ENCODE results near the gene ARHGAP6.
"Not testable (repeated sequence)": the region's sequence is repeated elsewhere in the genome, so short reads cannot be mapped to it uniquely, and the experiment has no call there.

Gene ARHGAP6

DNA sequence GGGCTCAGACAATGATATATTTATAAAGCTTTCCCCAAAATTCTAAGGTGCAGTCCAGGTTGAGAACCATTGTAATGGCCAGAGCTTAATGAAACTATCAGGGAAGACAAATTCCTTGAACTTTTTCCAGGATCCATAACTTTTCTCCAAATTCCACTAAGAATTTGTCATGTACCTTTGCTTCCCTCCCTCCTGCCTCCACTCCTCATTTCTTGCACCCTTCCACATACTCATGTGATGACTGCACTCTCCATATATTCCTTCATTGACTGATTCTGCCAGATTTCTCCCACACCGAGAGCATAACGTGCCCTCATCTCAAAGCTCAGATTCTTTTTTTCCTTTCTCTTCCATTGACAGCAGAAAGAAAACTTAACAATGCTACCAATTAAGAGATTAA is 393.4 kb downstream of the ARHGAP6 start:
- DNase-seq = no peak

DNA sequence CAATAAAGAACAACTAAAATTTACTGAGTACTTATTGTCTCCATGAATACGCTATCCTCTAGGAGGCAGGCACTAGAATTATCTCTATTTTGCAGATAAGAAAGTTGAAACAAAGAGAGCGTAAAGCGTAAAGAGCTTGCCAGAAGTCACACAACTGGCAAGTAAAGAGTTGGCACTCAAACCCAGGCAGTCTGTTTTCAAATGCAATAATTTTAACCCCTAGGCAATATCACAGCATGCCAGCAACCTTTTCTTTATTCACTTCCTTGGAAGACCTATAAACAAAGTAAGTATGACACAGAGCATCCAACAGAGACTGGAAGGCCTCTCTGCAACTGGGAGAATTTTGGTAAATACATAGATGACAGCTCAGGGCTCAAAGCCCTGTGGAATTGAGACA is 395.7 kb downstream of the ARHGAP6 start:
- DNase-seq = no peak

DNA sequence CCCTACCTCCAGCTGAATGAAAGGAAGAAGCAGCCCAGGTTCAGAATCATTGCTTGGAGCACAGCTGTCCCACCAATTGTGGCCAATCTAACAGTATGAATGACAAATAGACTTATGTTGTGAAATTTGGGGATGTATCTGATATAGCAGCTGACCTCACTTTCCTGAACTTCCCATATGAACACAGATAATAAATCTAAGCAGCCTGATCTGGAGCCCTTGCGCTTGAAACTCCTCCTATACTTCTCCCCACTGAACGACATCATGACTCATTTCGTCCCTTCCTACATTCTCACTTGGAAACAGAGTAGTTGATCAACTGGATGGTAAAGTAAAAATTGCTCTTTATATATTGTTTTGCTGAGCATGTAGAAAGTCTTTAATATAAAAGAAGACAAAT is 396.7 kb downstream of the ARHGAP6 start:
- no peak for DNase-seq

DNA sequence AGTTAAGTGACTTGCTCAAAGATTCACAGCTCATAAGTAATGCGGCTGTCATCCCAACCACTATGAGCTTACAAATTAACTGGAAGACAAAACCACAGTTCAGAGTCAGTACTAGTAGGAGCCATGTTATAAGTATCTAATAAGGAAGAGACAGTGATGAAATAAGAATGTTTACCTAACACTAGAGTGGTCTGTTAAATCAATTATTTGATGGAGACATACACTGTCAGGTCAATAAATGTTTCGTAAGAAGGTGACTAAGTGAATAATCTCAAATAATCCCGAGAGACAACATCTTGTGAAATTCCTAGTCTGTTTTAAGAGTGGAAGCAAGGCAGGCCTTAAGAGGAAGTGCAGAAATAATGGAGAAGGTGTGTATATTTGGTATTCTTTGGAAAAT is 398.3 kb downstream of the ARHGAP6 start:
- no peak for DNase-seq

DNA sequence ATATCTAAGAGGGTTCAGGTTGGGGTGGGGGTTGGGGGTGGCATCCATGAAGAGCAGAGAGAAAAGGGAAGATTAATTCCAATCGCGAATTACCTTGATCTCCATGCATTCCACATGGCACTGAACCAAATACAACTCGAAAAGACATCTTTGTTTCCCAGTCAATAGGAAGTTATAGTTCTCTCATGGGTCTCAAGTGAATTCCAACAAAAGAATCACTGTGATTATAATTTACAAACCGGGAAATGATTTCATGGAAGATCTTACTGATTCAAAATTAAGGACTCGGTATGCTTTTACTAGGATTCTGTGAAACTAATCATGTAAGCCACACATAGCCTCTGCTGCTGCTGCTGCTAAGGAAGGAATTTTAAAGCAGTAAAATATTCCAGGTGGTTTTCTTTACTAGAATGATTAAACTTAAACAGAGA is 399.1 kb downstream of the ARHGAP6 start:
- no peak for DNase-seq

DNA sequence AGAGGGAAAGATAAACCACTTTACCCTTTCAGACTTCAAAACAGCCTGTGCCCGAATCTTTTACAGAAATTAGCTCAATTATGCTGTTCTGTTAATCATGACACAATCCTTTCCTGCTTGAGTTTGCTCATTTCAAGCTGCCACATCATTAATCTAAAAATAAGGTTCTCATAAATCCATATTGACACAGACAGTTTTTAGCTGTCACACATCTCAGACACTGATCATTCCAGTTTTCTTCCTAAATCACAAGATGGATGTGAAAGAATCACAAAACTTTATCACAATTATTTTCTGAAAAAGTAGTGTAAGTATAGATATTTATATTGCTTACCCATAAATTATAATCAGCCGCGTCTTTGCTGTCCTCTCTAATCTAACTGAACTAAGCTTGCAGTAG is 400.4 kb downstream of the ARHGAP6 start:
- no peak for DNase-seq

DNA sequence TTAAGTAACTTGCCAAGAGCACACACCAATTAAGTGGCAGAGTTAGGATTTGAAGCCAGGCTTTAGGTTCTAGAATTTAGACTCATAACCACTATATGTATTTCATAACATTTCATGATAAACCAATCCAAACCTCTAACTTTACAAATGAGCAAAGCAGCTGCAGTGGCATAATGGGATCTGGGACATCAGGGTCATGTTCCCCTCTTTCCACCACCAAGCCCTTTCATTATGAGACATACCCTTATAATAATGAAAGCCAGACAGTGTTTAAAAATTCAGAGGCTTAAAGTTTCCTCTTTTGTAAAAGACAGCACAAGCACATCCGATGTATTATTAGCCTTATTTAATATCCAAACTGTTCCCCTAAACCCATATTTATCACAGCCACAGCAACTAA is 400.8 kb downstream of the ARHGAP6 start:
- no peak for DNase-seq

DNA sequence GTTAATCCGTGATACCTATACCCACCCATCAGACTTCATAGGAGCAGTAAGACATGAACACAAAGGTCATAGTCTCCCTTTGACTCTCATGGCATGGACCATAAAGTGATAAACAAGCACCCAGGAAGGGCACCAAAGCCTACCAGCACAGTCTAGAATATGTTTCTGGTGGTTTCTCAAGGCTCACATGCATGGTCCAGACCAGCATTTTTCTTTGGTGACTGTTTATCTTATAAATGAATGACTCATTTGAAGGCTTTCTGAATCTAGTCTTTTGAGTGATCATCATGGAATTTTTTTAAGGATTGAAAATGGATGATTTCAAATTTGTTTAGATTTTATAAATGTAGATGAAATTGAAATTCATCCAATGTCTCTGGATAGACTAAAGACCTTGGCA is 404.5 kb downstream of the ARHGAP6 start:
- no peak for DNase-seq

DNA sequence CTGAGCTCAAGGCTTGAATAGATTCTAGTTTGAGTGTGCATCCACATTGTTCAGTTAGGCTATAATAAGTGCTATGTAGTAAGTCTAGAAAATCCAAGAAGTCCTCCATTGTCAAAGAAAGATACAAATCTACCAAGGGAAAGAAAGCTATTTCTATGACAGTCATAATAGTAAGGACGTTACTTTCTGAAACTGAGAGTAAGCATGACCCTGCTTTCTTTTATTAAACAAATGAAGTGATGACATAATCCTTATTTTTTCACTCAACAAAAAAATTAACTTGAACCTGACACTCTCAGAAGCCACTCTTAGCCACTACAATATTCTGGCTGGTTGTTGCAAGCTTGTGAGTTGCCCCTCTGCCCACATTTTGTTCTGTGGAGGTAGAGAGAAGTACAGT is 406.3 kb downstream of the ARHGAP6 start:
- no peak for DNase-seq

DNA sequence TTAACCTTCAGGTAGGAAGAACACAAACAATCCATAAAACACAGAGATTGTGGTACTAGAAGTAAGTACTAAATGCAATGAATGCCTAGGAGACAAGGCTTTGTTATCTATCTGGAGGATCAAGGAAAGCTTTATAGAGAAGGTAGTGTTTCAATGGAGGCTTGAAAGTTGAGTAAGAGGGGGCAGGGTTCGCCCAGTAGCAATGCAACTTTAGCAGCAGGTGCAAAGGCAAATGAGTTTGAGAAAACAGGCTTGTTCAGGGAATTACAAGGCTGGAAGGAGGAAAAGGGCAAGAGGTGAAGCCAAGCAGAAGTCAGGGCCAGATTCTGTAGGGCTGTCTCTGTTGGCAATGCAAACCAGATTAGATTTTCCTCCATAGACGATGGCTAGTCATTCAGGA is 408.0 kb downstream of the ARHGAP6 start:
- no peak for DNase-seq

DNA sequence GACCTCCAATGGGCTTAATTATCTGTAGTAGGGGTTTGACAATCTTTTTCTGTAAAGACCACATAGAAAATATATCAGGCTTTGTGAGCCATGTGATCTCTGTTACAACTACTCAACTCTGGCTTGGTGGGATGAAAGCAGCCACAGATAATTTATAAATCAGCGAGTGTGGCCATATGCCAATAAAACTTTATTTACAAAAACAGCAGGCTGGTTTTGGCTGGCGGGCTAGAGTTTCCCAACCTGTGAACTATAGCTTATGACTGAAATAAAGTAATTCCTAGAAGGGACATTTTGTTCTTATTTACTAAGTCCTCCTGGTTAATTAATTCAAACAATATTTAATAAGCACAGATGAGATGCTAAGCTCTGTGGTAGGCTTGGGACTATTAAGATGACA is 408.4 kb downstream of the ARHGAP6 start:
- DNase-seq = no peak

DNA sequence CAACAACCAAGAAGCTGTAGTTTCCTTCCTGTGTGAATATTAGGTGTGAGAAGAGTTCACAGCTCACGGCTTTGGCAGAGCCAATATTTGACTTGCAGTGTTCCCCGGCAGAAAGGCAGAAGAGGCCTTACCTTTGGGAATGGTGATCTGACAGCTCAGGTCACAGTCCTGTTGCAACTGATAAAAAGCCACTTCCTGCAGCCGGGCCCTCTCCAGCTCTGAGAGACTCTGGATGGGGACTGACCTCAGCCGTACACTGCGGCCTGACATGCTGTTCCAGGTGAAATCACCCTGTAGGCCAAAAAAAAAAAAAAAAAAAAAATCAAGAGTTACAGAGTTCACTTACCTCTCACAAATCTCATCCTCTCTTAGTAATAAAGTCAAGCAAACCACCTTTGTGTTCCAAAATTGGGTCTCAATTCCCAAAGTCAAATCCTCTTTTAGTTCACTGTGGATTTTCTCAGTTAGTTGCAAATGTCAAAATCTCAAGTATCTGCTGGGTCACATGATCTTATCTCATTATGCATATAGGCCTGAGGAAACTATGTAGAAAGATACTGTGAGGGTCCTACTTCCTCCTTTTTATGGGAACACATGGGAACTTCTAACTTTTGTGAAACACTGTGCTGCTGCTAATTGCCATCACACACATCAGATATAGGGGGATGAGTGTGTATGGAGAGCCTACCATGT is 411.2 kb downstream of the ARHGAP6 start:
- DNase-seq = no peak

DNA sequence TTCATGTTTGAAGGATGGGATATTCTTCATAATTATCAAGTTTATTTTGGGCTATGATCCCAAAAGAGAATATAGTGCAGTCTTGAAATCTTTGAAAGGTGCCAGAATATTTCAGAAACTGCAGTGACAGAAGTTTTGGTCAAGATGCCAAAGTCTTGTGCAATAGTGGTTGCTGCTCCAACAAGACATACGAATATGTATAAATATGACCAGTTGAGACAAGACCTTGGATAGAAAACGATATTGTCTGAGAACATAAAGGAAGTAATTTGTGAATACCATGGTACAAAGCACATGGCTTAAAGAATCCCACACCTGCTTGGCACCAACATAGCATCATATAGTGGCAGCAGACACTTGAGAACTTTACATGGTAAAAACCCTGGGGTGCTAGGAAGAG is 421.1 kb downstream of the ARHGAP6 start:
- no peak for DNase-seq

DNA sequence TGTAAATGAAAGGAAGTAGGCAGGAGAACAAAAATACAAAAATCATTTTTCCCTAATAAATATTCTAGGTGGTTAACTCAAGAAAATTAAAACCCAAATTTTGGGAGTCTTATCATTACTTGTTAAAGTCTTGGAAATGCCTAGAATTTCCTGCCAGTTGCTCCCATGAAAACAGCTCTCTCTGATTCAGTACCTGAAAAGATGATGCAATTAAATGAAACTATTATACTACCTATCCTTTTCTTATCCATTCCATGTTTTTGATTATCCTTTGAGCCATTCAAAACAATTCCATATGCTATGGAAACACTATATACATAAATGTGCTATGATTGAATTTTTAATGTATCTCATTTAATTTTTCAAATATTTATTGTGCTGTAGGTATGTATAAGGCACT is 423.0 kb downstream of the ARHGAP6 start:
- no peak for DNase-seq

DNA sequence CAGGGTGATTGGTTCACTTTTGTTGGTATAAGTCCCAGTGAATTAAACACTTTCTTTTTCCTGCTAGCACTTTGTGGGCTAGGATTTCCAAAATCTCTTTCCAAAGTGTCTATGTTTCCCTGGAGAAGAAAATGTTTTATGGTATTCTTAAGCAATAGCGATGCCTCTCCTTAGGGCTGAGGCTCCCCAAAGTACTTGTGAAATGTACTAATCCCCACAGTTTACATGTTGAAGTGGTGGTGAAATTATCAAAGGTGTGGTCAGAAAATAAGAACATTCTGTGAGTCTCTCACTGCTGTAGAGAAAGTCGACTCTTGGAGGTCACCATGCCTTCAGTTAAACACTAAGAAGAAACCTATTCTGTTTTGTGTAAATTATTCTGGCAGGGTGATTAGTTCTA is 424.0 kb downstream of the ARHGAP6 start:
- DNase-seq = no peak

DNA sequence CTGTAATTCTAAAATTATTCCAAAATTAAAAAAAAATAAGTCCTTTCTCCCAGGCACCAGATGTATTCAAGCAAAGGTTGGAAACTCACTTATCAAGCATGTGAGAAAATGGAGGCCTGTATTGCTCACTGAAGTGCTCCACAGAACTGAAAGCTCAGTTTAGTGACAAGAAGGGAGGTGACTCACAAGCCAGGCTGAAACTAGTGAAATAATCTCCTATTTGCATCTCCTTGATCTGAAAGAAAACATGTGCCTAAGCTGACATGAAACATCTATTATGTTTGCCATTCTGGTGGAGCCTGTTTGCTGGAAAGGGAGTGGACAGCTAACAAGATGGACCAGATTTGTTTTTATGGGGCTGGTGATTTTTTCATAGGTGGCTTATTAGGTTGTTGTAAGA is 426.5 kb downstream of the ARHGAP6 start:
- no peak for DNase-seq

DNA sequence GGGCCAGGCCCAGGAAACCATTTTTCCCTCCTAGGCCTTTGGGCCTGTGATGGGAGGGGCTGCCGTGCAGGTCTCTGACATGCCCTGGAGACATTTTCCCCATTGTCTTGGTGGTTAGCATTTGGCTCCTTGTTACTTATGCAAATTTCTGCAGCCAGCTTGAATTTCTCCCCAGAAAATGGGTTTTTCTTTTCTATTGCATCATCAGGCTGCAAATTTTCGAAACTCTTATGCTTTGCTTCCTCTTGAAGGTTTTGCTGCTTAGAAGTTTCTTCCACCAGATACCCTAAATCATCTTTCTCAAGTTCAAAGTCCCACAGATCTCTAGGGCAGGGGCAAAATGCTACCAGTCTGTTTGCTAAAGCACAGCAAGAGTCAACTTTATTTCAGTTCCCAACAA is 430.3 kb downstream of the ARHGAP6 start:
- DNase-seq = not testable (repeated sequence)

DNA sequence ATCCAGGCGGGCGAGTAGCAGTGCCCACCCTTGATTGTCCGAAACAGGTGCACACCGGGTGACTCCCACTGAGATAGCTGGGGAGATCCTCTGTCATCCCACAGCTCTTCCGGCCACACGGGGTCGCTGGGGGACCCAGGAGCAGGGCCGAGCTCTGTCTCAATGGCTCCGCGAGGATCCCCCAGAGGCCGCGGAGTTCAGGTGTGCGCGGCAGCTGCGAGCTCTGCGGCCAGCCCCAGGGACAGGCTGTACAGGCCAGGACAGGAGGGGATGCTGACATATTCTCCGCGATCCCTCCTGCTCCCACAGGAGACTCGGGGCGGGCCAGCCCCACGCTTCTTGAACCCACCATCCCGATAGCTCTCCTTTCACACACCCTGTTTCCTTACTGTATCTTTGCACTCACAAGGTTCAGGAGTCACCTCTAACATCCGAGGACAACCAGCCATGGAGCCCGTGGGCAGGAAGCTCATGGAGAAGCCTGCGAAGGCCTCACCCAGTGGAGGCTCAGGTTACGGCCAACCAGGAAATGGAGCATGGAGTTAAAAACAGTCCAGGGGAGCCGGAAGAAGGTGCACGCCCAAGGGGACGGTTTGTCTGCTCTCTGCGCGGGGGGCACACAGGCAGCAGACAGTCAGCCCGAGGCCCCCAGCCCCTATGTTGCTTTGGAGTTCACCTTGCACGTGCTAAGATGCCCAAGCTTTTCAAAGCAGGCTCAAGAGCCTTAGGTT is 450.4 kb downstream of the ARHGAP6 start:
- DNase-seq = no peak

DNA sequence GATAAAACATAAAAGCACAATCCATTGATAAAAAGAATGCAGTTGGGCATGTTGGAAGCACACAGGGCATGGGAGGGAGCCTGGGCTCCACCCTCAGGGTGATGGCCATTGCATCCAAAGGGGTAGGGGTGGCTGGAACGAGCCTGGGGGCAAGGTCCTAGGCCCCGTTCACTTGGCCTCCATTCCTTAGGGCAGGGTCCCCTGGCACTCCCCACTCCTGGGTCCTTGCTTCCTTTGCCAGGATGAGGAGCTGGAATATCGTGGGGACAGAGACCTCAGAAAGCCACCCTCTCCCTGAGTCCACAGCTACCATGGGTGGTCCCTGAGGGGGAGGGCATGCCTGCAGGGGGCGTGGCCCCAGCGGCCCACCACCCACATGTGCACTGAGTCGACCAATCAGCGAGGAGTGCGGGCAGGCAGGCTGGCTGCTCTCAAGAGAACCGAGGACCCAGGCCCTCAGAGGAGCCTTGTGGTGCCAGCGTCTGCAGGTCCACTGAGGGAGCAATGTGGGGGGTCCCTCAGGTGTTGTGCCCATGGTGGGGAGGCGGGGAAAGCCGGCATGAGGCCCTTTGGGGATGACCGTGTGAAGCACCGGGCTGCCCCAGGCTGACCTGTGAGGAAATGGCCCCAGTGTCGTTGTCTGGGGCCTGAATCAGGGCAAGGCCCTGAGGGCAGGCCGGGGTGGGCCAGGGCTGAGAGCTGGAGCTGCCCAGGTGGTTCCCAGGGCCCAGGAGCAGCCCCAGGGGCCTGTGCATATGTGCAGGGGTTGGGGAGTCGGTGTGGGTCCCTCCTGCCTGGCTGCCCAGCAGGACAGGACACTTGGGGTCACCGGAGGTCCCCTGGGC is 451.2 kb downstream of the ARHGAP6 start:
- DNase-seq = no peak

DNA sequence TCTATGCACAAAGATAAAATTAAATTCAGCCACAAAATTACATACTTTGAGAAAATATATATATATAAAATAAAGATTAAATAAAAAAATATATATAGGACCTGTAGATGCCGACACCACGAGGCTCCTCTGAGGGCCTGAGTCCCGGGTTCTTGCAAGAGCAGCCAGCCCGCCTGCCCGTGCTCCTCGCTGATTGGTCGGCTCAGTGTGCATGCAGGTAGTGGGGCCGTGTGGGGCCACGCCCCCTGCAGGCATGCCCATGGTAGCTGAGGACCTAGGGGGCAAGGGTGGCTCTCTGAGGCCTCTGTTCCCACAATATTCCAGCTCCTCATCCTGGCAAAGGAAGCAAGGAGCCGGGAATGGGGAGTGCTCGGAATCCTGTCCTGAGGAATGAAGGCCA is 453.0 kb downstream of the ARHGAP6 start:
- DNase-seq = no peak

DNA sequence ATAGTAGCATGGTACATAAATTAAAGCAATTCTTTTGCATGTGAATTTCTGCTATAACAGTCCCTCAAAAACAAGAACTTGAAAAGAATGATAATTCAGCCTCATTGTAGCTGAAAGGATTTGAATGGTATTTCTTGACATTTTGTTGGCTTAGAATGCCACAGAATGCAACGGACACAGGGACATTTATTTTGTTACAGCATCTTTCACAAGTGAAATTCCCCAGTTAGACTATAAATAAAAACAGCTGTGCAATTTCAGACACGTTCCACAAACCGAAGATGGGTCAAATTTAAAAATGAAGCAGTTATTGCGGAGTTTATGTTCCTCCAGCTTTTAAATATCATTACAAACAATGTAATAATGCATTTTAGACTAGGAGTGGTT is 455.3 kb downstream of the ARHGAP6 start:
- no peak for DNase-seq

DNA sequence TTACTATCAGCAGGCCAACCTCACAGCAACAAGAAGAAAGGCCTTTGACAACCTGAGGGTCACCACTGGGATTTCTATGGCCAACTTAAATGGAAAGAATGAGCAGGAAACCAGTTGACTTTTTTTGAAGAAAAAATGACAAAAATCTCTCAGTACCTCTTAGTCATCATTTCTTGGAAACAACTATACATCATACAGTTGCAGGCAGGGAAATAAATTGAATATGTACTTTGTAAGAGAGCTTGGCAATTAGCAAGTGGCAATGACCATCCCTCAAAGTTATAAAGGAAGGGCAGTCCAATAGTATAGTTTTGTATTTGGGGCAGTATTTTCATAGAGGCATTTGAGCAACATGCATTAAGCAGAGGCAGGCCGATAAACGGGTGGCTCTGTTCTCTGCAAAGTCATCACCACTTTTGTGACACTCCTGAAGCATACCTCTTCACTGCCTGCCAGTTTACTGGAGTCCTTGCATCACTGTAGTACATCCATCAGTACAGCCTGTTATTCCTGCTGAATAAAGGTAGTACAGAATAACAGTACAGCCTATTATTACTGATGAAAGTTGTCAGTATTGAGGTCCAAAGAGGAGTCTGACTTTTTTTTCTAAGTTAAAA is 455.8 kb downstream of the ARHGAP6 start:
- DNase-seq = no peak

DNA sequence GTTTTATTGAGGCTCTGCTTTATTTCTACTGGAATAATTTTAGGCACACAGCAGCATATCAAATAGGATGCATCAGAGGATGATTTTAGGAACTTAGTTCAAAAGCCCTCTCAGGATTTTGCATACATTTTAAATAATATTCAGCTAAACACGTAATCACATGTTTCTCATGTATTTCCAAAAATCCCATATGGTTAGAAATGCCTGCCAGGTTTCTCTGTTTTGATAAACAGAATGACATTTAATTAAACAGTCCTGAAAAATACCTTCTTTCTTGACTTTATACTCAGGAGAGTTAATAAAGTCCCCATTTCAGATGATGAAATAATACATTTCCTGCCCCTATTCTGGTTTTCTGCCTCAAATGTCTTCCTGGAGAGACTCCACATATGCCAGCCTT is 459.0 kb downstream of the ARHGAP6 start:
- no peak for DNase-seq

DNA sequence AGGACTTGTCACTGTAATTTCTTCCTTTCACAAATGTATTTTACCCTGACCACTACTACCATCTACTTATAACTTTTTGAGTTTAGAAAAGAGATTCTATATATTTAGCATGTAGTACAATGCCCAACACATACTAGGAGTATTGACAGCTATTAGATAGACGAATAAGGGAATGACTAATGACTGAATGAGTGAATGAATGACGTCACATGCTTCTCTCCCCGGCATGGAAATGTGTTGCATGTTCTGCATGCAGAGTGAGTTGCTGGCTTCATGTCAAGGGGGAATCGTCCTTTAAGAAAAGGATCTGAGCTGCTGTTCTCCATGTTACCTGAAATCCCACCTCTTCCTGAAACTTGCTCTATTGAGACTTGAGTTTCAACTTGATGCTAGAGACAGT is 459.9 kb downstream of the ARHGAP6 start:
- DNase-seq = no peak
